ENCODE results near the gene CARNS1. TPM values are rescaled to one million over a fixed set of nuclear protein-coding genes. Genes with fewer than 3 reads are reported as not detected.

CARNS1 gene
- total RNA-seq, 1 experiment from 2014 or later: 0.07 TPM

DNA sequence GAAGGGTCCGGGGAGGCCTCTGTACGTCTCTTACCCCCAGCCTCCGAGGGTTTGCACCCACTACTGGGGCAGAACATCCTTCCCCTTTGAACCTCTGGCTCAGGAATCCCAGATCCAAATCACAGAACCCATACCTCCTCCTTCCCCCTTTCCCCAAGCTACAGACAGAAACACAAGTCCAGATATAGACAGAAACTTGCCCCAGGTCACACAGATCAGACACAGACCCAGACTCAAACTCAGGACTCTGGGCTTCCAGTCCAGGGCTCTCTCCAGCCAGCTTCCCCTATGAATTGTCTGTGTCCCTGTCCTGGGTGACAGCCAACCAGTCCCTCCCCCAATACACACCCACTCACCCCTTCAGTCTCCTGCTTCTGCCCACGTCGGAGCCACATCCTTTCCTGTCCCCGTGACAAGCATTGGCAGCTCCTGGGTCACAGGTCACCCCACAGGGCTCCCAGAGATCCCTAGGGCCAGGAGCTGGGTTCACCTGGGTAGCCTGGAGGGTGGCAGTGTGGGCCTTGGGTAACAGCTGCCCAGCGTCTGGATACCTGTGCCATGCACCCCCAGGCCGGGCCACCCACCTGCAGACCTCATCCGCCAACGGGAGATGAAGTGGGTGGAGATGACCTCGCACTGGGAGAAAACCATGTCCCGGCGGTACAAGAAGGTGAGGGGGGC is 10.8 kb upstream of the CARNS1 start:
- H3K36me3 Mint-ChIP-seq (ENCODE audit: insufficient read depth, unreplicated experiment): peaks cover 20% of the 10 kb centered on the region
- no peaks in the 10 kb centered on the region for H3K9me3 Mint-ChIP-seq (ENCODE audit: unreplicated experiment)
- no peak overlapping the region for H3K4me3 Mint-ChIP-seq (ENCODE audit: unreplicated experiment)
- H3K27ac Mint-ChIP-seq (ENCODE audit: low read depth, unreplicated experiment): peak overlapping the region; percentile 27
- H3K4me1 Mint-ChIP-seq (ENCODE audit: insufficient read depth, unreplicated experiment): peaks cover 9% of the 10 kb centered on the region
- ChIA-PET POLR2A (interaction anchor here (0.7 to 1.3 kb wide), 2 partner anchors 16 to 64 kb away, joined by 3 read pairs; no protein-coding TSS in a partner anchor), CTCF (interaction anchor here (0.6 to 0.9 kb wide), 2 partner anchors 10 to 19 kb away, joined by 3 to 4 read pairs; no protein-coding TSS in a partner anchor)
- BruUV-seq (replicated peaks): no TSS peak
- no peak for DNase-seq (ENCODE audit: unreplicated experiment)
- no peaks in the 10 kb centered on the region for H3K27me3 Mint-ChIP-seq (ENCODE audit: insufficient read depth, unreplicated experiment)
- no peak for TF ChIP-seq CTCF (IDR thresholded peaks at IDR 0.05; ENCODE audit: unreplicated experiment)
- intact Hi-C loops (cut with micrococcal nuclease): no loop called here

DNA sequence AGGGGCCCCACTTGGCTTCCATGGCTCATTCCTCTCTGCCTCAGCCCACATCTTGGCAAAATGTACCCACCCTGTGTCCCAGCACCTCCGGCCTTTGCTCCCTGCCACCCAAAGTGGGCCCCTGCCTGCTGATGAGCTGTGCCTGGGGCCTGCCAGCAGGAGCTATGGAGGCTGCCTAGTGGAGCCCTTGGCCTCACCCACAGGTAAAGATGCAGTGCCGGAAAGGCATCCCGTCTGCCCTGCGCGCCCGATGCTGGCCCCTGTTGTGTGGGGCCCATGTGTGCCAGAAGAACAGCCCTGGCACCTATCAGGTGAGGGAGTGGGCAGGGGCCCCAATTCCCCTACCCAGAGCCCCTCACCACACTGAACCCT is 10.3 kb upstream of the CARNS1 start:
- Mint-ChIP-seq H3K4me3 (ENCODE audit: unreplicated experiment) (no peak overlapping the region), H3K9me3 (ENCODE audit: unreplicated experiment) (no peaks in the 10 kb centered on the region), H3K36me3 (ENCODE audit: insufficient read depth, unreplicated experiment) (peaks cover 20% of the 10 kb centered on the region), H3K27me3 (ENCODE audit: insufficient read depth, unreplicated experiment) (no peaks in the 10 kb centered on the region), H3K4me1 (ENCODE audit: insufficient read depth, unreplicated experiment) (peaks cover 9% of the 10 kb centered on the region), H3K27ac (ENCODE audit: low read depth, unreplicated experiment) (no peak overlapping the region)
- ChIA-PET POLR2A (interaction anchor here (0.7 to 1.3 kb wide), 2 partner anchors 16 to 63 kb away, joined by 3 read pairs; no protein-coding TSS in a partner anchor), CTCF (interaction anchor here (0.6 to 0.9 kb wide), 2 partner anchors 9 to 395 kb away, joined by 3 to 4 read pairs; no protein-coding TSS in a partner anchor)
- intact Hi-C loops (cut with micrococcal nuclease): no loop called here
- DNase-seq (ENCODE audit: unreplicated experiment): no peak
- no peak for TF ChIP-seq CTCF (IDR thresholded peaks at IDR 0.05; ENCODE audit: unreplicated experiment)
- no TSS peak for BruUV-seq (replicated peaks)

DNA sequence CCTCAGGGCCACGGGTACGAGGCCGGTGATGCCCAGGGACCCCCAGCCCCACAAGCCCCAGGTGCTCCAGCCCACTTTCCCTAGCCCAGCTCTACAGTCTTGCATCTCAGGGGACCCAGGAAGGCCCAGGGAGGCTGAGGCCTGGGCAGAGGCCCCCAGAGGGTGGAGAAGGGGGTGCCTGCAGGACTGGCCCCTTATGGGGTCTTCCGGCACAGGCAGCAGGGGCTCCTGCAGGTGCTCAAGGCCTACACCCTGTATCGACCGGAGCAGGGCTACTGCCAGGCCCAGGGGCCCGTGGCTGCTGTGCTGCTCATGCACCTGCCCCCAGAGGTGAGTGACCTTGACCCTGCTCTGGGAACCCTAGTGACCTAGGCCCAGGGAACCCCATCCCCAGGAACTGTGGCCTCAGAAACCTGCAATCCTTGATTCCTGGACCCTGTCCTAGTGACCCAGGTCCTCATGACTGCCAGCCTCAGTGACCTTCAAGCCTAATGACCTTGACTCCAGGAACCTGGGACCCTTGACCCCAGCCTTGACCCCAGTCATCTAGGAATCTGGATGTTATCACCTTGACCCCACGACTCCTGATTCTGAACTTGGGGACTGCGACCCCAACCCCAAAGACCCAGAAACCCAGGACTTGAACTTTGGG is 9.7 kb upstream of the CARNS1 start:
- DNase-seq (ENCODE audit: unreplicated experiment): no peak
- Mint-ChIP-seq H3K9me3 (ENCODE audit: unreplicated experiment) (no peaks in the 10 kb centered on the region), H3K27ac (ENCODE audit: low read depth, unreplicated experiment) (no peak overlapping the region), H3K27me3 (ENCODE audit: insufficient read depth, unreplicated experiment) (no peaks in the 10 kb centered on the region), H3K4me1 (ENCODE audit: insufficient read depth, unreplicated experiment) (peaks cover 4% of the 10 kb centered on the region), H3K36me3 (ENCODE audit: insufficient read depth, unreplicated experiment) (peaks cover 14% of the 10 kb centered on the region), H3K4me3 (ENCODE audit: unreplicated experiment) (no peak overlapping the region)
- POLR2A ChIA-PET: interaction anchor here (1.3 kb wide), 1 partner anchor 63 kb away, joined by 3 read pairs; no protein-coding TSS in a partner anchor
- TF ChIP-seq CTCF (IDR thresholded peaks at IDR 0.05; ENCODE audit: unreplicated experiment): no peak
- BruUV-seq (replicated peaks): no TSS peak
- CTCF ChIA-PET: interaction anchor here (0.6 to 0.9 kb wide), 2 partner anchors 8 to 395 kb away, joined by 3 to 4 read pairs; no protein-coding TSS in a partner anchor
- intact Hi-C loops (cut with micrococcal nuclease): no loop called here

DNA sequence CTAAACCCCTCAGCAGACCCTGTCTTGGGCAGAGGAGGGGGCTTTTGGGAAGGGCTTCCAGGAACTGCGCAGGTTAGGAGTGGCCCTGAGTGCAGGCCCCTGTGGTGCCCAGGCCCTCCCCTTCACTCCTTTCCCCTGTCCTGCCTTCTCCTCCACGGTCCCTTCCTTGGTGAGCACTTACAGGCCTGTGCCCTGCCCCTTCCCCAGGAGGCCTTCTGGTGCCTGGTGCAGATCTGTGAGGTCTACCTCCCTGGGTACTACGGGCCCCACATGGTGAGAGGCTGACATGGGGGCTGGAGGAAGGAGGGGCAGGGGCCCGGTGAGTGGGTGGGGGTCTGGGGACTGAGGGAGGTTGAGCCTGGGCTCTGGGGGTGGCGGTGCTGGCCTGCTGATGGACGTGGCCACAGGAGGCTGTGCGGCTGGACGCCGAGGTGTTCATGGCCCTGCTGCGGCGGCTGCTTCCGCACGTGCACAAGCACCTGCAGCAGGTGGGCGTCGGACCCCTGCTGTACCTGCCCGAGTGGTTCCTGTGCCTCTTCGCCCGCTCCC is 9.0 kb upstream of the CARNS1 start:
- BruUV-seq (replicated peaks): no TSS peak

More for the DNA sequence above, 9.0 kb upstream of the CARNS1 start:
- no peaks in the 10 kb centered on the region for H3K27me3 Mint-ChIP-seq (ENCODE audit: insufficient read depth, unreplicated experiment)
- ChIA-PET CTCF (no interaction called here), POLR2A (interaction anchor here (0.7 kb wide), 1 partner anchor 186 kb away, joined by 3 read pairs; no protein-coding TSS in a partner anchor)
- H3K36me3 Mint-ChIP-seq (ENCODE audit: insufficient read depth, unreplicated experiment): peaks cover 14% of the 10 kb centered on the region
- TF ChIP-seq CTCF (IDR thresholded peaks at IDR 0.05; ENCODE audit: unreplicated experiment): no peak
- H3K9me3 Mint-ChIP-seq (ENCODE audit: unreplicated experiment): no peaks in the 10 kb centered on the region
- intact Hi-C loops (cut with micrococcal nuclease): no loop called here
- no peak overlapping the region for H3K27ac Mint-ChIP-seq (ENCODE audit: low read depth, unreplicated experiment)
- no peak overlapping the region for H3K4me3 Mint-ChIP-seq (ENCODE audit: unreplicated experiment)
- no peak for DNase-seq (ENCODE audit: unreplicated experiment)
- H3K4me1 Mint-ChIP-seq (ENCODE audit: insufficient read depth, unreplicated experiment): peaks cover 4% of the 10 kb centered on the region

Data from MCF 10A (cell line).